Epidermal melanocyte (primary cell): ENCODE results near the gene COL5A1.

Experiments used
- DNase-seq: peaks from one replicate; pipeline ENCODE4 v3.0.0; 2011; ENCODE audit warnings: low spot score; ENCODE audit not compliant: insufficient read length

COL5A1 gene

GRCh38 chr9:134890155-134890495 is 248.5 kb downstream of the COL5A1 start:
- DNase-seq: no peak

DNA sequence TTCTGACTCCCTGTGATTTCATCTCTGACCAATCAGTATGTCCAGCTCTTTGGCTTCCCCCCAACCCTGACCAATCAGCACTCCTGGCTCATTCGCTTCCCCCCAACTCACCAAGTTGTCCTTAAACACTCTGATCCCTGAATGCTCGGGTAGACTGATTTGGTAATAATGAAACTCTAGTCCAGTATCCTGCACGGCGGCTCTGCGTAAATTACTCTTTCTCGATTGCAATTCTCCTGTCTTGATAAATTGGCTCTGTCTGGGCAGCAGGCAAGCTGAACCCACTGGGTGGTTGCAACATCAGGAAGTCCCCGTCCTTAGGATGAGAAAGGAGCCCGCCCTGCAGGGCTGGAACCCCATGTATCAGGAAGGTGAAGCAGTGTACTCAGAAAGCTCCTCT is 249.4 kb downstream of the COL5A1 start:
- no peak for DNase-seq

DNA sequence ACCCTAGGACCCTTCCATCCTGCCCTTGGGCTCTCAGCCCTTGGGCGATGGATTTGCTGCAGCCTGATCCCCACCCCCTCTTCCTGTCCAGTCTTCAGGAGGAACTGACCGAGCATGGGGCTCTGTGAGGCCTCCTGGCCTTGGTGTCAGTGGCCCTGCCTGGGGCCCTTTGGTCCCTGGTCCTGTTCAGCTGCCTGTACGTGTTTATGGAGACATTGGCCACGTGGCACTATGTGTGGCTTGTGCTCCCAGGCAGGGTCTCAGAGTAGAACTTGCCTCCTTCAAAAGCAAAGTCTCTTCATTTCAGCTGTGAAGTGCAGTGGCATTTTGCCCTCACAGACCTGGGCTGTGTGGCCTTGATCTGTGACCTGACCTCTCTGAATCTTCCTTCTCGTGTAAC is 250.1 kb downstream of the COL5A1 start:
- DNase-seq: no peak

DNA sequence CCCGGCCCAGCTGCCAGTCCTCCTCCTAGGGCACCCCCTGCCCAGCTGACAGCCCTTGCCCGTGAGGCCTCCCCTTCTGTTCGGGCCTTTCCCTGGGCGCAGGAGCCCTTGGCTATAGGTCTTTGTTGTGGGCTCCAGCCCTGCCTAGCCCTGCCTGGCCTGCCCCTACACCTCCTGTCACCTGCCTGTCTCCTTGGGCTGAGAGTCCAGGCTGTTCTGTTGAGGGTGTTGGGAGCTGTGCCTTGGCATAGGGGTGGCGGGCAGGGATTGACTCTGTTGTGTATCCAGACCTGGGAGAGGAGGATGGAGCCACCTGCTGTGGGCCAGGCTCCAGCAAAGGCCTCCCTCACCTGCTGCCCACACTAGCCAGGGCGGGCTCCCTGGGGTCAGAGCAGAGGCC is 250.6 kb downstream of the COL5A1 start:
- DNase-seq: no peak

GRCh38 chr9:134892820-134893420 is 251.3 kb downstream of the COL5A1 start:
- DNase-seq: no peak
